Activated CD4-positive, alpha-beta T cell treated with anti-CD3 and anti-CD28 coated beads, Interleukin-2, amount 50 U/mL, for 24 hours (primary cell): ENCODE results near the gene FAM114A1.
A peak's percentile ranks its signal among the peaks of the same experiment; 100 is the strongest.
"Not testable (repeated sequence)": the region's sequence is repeated elsewhere in the genome, so short reads cannot be mapped to it uniquely, and the experiment has no call there.

ENCODE experiments used
- DNase-seq, 2 donors: peaks; one replicate each; pipeline ENCODE4 v3.0.0-alpha.2; 2020; ENCODE audit warnings: low read depth in 1 of 2, low spot score in 1 of 2

FAM114A1 gene

DNA sequence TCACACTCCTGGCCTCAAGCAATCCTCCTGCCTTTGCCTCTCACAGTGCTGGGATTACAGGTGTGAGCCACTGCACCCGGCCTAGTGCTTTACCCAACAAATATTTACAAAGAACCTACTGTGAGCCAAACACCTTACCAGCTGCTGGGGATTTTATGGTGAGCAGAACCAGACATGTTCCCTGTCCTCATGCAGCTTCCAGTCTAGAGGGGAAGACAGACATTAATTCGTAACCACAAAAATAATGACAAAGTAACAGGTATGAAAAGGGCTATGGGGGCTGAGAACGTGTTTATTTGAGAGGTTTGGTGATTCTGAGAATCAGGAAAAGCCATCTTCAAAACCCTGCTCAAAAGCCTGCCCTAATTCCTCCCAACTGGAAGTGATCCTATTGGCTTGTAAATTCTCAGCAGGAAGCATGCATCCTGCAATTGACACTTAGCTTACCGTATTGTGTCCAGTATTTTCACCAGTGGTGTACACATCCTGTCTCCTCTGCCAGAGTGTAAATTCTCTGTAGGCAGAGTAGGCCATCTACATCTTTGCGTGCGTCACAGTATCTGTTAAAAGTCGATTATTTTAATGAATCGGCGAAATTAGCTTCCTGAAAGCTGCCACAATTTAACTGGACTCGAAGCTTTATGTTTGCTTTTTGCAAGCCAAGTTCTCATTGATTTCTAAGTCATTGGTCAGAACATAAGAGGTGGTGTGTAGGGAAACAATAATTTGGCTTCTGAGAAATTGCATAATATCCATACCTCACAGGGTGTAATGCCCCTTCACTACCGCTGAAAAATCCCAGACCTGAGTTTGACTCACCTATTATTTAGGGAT, 97.6 kb downstream of the FAM114A1 start:
- no peak for DNase-seq

DNA sequence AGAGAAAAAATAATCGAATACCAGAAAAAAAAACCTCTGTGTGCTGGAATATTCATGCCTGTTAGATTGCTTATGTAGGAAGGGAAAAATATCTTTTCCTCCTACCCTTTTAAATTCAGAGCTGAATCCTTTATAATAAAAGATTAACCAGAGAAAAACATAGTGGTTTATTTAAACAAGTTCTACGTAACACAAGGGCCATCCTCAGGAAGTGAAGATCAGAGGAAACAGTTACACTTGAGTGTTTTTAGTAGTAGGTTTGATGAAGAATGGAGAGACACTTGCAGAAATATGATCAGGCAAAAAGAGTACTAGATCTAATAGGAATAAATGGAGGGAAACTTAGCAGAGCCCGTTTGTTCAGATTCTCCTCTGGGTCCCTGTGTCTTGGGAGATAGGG, 98.3 kb downstream of the FAM114A1 start:
- no peak for DNase-seq

DNA sequence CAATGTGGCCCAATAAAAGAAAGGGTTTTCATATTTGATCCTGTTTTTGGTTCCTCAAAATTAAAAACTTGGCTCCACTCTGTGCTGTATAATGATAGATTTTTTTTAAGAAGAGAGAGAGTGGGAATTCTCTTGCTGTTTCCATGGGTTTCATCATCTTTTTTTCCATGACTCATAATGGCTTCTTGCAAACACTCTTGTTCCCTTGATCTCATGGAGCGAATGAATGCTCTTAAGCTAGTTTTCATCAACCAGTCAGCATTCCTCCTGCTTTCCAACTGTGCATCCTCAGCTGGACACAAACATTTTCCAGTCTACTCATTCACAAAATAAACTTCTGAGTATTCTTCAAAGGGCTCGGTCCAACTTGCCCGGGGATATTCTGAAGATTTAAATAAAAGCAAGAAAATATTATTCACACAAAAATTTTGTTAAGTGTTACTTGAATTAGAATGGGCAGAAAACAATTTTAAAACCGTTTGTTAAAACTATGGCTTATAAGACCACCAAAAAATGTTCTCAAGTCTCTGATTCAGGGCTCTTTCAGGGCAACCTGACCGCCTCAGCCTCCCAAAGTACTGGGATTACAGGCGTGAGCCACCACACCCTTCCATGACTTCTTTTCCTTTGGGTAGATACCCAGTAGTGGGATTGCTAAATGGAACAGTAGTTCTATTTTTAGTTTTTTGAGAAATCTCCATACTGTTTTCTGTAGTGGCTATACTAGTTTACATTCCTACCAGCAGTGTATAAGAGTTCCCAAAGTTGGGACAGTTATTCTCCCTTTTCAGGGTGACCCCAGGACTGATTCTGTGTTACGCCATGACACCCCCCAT, 99.9 kb downstream of the FAM114A1 start:
- DNase-seq = no peak

DNA sequence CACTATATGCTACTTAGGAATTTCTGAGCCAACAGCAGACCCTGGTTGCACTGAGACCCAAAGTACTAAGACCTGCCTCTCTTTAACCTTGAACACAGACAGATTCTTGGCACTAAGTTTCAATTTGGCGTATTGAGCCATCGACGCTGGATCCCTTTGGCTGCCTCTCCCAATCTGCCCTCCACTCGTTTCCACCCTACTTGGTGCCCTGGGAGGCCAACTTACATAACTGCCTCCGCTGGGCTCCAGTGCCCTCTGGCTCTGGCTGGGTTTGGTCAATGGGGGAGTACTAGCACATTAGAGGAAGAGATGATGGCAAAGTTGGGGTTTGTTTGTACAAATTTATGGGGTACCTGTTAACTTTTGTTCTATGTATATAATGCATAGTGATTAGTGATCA, 101.1 kb downstream of the FAM114A1 start:
- DNase-seq = no peak

DNA sequence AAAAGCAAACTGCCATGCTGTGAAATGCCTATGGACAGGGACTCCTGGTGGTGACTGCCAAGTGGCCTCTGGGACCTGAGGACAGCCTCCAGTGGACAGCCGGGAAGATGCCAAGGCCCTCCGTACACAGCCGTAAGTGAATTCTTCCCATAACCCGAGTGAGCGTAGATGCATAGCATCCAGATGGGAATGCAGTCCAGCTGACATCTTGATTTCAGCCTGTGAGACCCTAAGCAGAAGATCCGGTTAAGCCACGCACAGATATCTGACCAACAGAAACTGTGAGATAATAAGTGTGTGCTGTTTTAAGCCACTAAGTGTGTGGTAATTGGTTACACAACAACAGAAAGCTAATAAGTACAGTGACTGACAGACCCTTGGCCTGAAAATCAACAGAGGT, 108.7 kb downstream of the FAM114A1 start:
- no peak for DNase-seq

DNA sequence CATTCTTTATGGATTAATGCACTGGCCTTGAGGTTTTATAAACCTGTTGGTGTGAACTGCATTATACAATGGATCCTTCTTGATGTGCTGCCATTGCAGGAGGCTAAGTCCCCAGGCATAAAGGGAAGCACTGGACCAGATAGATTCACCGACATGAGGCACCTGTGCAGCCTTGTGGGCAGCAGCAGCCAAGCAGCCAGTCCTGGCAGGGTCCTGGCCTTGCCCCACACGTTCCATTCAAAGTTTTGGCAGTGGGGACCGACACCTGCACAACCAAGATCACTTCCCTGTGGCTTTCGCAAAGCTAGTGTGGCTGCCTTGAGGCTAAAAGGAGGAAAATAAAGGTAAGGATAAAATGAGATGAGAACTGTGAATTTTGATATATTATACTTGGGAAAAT, 111.5 kb downstream of the FAM114A1 start:
- DNase-seq = no peak

DNA sequence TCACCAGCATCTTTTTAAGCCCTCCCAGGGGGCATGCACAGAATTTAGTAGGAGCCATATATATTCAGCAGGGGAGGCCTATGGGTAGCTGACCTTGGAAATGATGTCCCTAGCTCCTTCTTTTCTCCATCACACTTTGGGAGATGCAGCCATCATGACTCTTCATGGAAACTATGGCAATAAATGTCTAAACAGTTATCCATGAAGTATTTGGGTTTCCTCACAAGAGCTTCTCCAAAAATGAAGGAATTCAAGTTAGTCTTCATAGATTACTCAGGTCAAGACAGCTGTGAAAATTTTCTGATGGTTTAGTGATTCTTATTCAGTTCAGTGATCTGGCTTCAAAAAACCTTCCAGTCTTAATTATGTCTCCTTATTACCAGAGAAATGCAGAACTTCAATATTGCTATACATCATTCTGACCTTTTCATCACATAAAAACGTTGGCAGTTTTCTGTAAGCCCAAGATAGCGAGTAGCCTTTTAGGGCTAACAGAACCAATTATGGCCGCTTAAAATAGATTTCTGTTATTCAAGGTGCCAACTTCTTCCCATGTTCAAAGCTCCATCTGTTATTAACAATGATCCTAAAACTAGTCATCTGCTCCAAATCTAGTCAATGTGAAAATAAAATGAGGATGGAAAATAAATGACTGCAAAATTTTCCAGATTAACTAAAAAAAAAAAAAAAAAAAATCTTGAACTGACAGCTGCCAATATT, 112.1 kb downstream of the FAM114A1 start:
- DNase-seq = no peak

DNA sequence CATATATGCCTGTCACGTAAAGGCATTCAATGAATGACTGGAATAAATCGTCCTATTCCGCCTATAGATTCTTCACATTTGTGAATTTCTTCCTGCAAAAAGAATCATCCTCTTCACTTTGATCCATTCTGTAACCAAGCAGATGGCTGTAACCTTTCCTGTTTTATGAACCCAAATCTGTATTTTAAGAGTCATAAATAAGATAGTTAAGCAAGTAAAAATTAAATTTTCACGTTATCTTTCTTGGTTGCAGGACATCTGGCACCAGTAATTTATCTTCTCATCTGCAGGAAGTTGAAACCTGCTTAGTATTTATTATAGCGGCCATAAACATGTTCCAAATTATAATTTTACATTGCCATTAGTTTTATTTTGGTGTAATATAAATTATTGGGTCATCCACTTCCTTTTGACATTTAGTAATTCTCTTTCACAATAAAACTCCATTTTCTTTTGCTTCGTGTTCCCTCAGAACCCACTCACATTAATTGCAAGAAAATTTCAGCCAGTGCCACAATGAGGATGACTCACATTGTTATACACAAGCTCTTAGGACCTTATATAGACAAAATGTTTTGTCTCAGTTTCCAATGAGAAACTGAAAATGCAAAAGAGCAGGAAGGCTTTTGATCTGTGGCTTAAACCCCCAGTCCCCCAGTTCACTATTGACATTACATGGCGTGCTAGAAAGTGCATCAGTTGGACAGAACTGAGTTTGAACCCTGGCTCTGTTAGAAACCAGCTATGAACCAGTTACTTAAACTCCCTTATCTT, 113.5 kb downstream of the FAM114A1 start:
- DNase-seq = peak in 1 of 2 donors; percentile 21

DNA sequence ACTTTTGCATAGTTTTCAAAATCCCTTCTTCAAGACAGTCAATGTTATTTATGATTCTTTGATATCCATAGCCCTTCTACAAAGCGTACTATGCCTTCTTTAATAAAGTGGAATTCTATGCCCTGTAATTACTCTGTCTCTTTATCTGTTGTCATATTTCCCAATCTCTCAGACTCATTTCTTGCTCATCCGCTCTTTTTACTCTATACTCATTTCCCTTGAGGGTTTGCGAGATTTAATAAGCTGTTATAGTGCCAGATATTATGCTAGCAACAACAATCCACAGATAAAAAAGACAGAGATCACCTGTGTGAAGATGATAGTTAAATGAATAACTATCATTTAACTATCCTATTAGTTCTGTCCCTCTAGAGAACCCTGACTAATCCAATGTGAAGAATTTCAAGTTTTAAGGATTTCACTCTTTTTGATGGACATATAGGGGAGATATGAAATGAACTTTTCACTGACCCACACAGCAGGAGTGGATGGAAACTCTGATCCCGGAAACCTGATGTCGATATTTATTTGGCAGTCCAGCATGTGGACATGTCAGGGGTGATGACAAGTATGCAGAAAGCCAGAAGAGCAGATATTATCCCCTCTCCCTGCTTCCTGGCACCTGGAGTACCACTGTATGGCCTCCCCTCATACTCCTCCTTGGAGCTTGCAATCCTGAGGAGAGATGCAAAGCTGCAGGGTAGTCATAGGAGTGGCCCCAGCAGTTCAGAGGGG, 114.9 kb downstream of the FAM114A1 start:
- DNase-seq = no peak

DNA sequence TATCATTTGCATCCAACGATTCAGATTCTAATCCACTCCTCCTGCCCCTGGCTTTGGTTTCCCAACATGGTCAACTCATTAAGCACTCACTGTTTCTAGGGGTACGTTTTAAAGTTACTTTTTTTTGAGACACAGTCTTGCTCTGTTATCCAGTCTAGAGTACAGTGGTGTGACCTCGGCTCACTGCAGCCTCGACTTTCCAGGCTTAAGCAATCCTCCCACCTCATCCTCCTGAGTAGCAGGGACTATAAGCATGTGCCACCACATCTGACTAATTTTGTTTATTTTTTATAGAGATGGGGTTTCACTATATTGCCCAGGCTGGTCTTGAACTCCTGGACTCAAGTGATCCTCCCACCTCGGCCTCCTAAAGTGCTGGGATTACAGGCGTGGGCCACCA, 115.7 kb downstream of the FAM114A1 start:
- DNase-seq = no peak

DNA sequence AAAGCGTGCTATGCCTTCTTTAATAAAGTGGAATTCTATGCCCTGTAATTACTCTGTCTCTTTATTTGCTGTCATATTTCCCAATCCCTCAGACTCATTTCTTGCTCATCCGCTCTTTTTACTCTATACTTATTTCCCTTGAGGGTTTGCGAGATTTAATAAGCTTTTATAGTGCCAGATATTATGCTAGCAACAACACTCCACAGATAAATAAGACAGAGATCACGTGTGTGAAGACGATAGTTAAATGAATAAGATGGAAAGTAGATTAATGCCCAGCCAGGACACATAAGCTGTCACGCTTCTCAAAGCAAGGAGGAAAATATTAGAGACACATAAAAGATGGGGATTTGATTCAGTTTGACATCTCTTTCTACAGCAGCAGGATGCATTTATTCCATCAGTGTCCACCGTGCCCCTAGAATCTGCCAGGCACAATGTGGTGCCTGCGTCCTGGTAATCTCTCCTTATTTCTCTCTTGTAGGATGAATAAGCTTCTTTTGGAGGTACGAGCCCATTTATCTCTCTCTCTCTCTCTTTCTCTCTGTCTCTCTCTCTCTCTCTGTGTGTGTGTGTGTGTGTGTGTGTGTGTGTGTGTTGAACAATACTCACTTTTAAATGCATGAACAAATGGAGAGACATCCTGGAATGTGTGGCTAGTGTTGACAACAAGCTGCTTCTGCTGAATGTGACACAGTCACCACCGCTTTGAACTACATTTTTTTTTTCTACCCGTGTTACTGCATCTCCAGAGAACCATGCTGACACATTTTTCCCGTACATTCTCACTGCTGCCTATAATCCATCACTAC, 116.4 kb downstream of the FAM114A1 start:
- no peak for DNase-seq

DNA sequence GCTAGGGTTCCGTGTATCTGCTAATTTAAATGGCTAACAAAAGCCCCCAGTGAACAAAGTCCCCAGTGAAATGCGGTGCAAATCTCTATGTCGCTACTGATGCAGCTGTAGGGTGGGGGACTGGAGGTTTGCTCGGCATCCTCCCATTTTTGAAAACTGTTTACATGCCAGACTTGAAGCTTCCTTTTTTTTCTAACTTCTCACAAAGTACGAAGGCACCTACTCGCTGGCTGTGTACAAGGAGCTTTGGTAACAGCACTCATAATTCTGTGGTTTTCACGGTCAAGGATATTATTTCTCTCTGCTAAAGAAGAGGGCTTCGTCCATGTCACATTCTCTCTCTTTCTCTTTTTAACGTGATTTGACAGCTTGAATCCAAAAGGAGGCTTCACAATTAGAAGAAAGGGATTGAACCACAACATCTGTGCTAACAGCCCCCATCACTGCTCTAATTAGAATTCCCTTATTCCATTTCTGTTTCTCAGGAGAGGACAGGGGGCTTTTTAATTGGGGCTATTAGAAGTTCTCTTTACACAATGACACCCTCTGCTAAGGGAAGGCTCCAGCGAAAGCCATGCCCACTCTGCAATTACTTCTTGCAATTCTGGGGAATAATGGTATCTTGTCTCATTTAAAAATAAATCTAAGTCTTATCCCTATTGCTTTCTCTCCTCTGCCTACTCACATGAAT, 117.9 kb downstream of the FAM114A1 start:
- DNase-seq = no peak

DNA sequence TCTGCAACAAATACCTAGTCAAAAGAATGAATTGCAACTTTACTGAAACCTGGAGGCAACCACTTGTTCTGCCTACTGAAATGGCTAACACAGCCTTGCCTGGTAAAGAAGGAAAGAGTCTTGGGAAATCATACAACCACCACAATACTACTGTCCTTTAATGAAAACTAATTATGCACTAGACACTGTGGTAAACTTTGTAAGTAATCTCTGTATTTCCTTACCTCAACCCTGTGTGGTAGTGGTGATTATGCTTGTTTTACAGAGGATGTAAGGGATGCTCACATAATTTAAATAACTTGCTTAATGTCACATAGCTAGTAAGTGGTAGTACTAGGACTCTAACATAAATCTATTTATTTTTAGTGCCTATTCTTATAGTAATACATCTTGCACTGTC, 119.9 kb downstream of the FAM114A1 start:
- DNase-seq = no peak

DNA sequence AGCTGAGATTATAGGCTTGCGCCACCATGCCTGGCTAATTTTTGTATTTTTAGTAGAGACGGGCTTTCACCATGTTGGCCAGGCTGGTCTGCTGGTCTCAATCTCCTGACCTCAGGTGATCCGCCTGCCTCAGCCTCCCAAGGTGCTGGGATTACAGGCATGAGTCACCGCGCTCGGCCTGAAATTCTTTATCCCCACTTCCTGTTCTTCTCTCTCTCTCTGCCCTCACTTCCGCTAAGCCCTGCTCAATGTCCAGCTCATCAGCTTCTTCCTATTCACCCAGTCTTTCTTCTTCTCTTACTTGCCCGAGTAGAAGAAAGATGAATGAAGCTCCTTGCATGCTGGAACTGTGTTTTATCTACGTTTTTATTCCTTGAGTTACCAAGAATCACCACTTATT, 120.7 kb downstream of the FAM114A1 start:
- DNase-seq = not testable (repeated sequence)

DNA sequence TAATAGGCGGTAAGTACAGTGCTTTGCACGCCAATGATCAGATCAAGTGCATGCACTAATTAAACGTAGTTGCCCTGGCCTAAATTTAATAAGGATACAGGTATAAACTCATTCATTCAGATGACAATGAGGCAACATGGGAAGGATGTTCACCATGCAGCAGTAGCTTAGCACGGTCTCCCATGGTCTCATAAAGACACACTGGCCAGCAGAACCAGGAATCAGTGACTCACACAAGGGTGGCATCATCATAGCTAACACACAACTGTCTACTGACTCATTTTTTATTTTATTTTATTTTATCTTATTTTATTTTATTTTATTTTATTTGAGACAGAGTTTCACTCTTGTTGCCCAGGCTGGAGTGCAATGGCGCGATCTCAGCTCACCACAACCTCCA, 121.9 kb downstream of the FAM114A1 start:
- no peak for DNase-seq

DNA sequence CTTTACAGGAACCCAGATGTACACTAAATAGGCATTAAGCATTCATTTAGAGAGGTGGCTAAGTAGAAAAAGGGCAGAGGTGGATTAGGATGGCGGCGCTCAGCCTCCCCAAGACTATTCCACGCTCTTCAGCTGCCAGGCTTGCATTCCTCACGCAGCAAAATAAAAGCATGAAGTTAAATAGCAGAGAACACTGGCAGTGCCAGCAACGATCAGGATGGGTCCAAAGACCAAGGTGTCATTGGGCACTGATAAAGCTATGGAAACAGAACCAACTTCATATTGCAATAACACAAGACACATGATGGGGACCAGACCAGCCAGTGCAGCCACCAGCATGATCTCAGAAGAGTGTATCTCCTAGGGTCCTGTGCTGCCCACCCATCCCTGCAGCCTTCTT, 122.6 kb downstream of the FAM114A1 start:
- no peak for DNase-seq

DNA sequence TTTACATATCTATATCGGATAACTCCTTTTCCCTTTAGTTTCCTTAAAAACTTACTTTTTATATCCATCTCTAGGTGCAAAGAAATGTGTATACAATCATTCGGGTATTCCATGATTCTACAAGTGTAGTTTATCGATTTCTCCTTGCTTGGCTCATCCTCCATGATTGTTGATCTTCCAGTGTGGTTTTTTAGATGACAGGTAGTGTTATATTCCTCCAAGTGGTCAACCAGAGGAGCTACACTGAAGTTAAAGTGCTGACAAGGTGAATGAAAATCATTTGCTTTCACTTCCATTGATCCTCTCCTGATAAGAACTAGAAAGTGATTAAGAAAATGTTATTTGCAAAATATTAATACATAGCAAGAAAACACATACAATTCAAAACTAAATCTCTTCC, 126.1 kb downstream of the FAM114A1 start:
- DNase-seq = no peak

DNA sequence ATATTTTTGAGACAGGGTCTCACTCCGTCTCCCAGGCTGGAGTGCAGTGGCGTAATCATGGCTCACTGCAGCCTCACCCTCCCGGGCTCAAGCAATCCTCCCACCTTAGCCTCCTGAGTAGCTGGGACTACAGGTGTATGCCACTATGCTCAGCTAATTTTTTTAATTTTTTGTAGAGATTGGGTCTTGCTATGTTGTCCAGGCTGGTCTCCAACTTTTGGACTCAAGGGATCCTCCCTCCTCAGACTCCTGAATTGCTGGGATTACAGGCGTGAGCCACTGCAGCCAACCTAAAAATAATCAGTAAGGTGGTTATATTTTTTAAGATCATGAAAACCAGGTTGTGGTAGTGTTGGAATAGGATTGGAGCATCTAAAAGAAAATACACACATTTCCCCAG, 126.5 kb downstream of the FAM114A1 start:
- no peak for DNase-seq
